Left ventricle myocardium inferior (tissue), 1 donor: ENCODE measurements around the gene PRKCB. TPM values are rescaled to one million over a fixed set of nuclear protein-coding genes. Genes with fewer than 3 reads are reported as not detected.

Experiments used
- DNase-seq: peaks from one replicate; pipeline ENCODE4 v3.0.0-alpha.2; 2020
- H3K27ac ChIP-seq: fragments of 200-600 bp; replicated peaks from 2 replicates; pipeline ENCODE4 v1.8.0; 2021
- H3K27me3 ChIP-seq: fragments of 200-600 bp; 2 replicates; pipeline ENCODE4 v1.8.0; 2021; ENCODE audit warnings: low read depth
- H3K36me3 ChIP-seq: fragments of 200-600 bp; 2 replicates; pipeline ENCODE4 v1.8.0; 2021
- H3K4me1 ChIP-seq: fragments of 200-600 bp; 2 replicates; pipeline ENCODE4 v1.8.0; 2021
- H3K4me3 ChIP-seq: fragments of 200-600 bp; 2 replicates; pipeline ENCODE4 v1.8.0; 2021; ENCODE audit warnings: mild to moderate bottlenecking, moderate library complexity
- H3K9me3 ChIP-seq: fragments of 200-600 bp; replicated peaks from 2 replicates; pipeline ENCODE4 v1.8.0; 2021
- CTCF ChIP-seq: fragments of 200-600 bp; IDR thresholded peaks from 2 replicates; pipeline ENCODE4 v1.8.0; 2021; ENCODE audit warnings: antibody characterized with exemption, mild to moderate bottlenecking, borderline replicate concordance
- intact Hi-C: fragments of 100-400 bp; cut with micrococcal nuclease; formaldehyde crosslinking; loops from one replicate; pipeline ENCODE4 v1.11.0; 2022
- total RNA-seq: library from RNA; stranded (reverse); fragmentation: NEBNext Ultra II Directional; extraction: Animal tissue kit (Norgen Biotek cat#: 25700); gene quantifications from one replicate; pipeline ENCODE4 v1.2.1, GENCODE V29; 2021
- donor health status: DM: no; HTN: yes; CAD: no; lungs with severe emphysema.

The PRKCB gene
- total RNA-seq, 1 donor from 2014 or later, result 1.6 TPM

- TF ChIP-seq CTCF, result no peak
- H3K4me3 ChIP-seq, result no peak overlapping the region
- H3K4me1 ChIP-seq, result no peaks in the 10 kb centered on the region
- no peak overlapping the region for H3K27ac ChIP-seq
- peaks cover 7% of the 10 kb centered on the region for H3K9me3 ChIP-seq
- H3K36me3 ChIP-seq, result no peaks in the 10 kb centered on the region
- peaks cover 30% of the 10 kb centered on the region for H3K27me3 ChIP-seq
- no peak for DNase-seq
- intact Hi-C loops, result no loop called here
Measured at GRCh38 chr16:23990507-23990906, 154.7 kb downstream of the PRKCB start.

- Histone ChIP-seq H3K9me3 (peaks cover 7% of the 10 kb centered on the region), H3K4me3 (no peak overlapping the region), H3K4me1 (no peaks in the 10 kb centered on the region), H3K27me3 (peaks cover 27% of the 10 kb centered on the region), H3K27ac (no peak overlapping the region), H3K36me3 (no peaks in the 10 kb centered on the region)
- no peak for DNase-seq
- no peak for TF ChIP-seq CTCF
- intact Hi-C loops, result no loop called here
Measured at GRCh38 chr16:23991066-23991465, 155.3 kb downstream of the PRKCB start.

- Histone ChIP-seq H3K9me3 (no peaks in the 10 kb centered on the region), H3K36me3 (no peaks in the 10 kb centered on the region), H3K4me3 (no peak overlapping the region), H3K27me3 (peaks cover 43% of the 10 kb centered on the region), H3K27ac (no peak overlapping the region), H3K4me1 (no peaks in the 10 kb centered on the region)
- intact Hi-C loops, result no loop called here
- no peak for DNase-seq
- TF ChIP-seq CTCF, result no peak
Measured at GRCh38 chr16:23994615-23995014, 158.8 kb downstream of the PRKCB start.

- intact Hi-C loops, result no loop called here
- no peak overlapping the region for H3K4me3 ChIP-seq
- H3K36me3 ChIP-seq, result no peaks in the 10 kb centered on the region
- no peaks in the 10 kb centered on the region for H3K4me1 ChIP-seq
- H3K27me3 ChIP-seq, result peaks cover 53% of the 10 kb centered on the region
- H3K27ac ChIP-seq, result no peak overlapping the region
- DNase-seq, result no peak
- TF ChIP-seq CTCF, result no peak
- no peaks in the 10 kb centered on the region for H3K9me3 ChIP-seq
Measured at GRCh38 chr16:23996258-23996955, 160.6 kb downstream of the PRKCB start.

GRCh38 chr16:23998771-23999170, 163.0 kb downstream of the PRKCB start:
- DNase-seq, result no peak
- Histone ChIP-seq H3K27ac (no peak overlapping the region), H3K4me1 (no peaks in the 10 kb centered on the region), H3K9me3 (no peaks in the 10 kb centered on the region), H3K36me3 (no peaks in the 10 kb centered on the region), H3K27me3 (peaks cover 44% of the 10 kb centered on the region), H3K4me3 (no peak overlapping the region)
- intact Hi-C loops, result no loop called here
- TF ChIP-seq CTCF, result no peak
